NK-92 (cell line): ENCODE data around the gene MYB.

ENCODE experiments used
- DNase-seq: peaks from one replicate; lab custom pipeline; 2025; ENCODE audit not compliant: unreplicated experiment; lab: John Stamatoyannopoulos, UW

MYB gene

GRCh38 chr6:135187372-135187771 is 6.3 kb downstream of the MYB start:
- no peak for DNase-seq

GRCh38 chr6:135188718-135189117 is 7.6 kb downstream of the MYB start:
- DNase-seq: no peak

- no peak for DNase-seq
Observed at GRCh38 chr6:135189344-135189743, 8.2 kb downstream of the MYB start.

- no peak for DNase-seq
Observed at GRCh38 chr6:135191508-135192255, 10.6 kb downstream of the MYB start.

- no peak for DNase-seq
Observed at GRCh38 chr6:135192256-135193174, 11.4 kb downstream of the MYB start.

GRCh38 chr6:135193221-135193620 is 12.1 kb downstream of the MYB start:
- DNase-seq: no peak

GRCh38 chr6:135195041-135195440 is 13.9 kb downstream of the MYB start:
- no peak for DNase-seq

GRCh38 chr6:135195522-135195921 is 14.4 kb downstream of the MYB start:
- DNase-seq: no peak

GRCh38 chr6:135196739-135197510 is 15.8 kb downstream of the MYB start:
- DNase-seq: no peak

- DNase-seq: no peak
Observed at GRCh38 chr6:135202836-135203235, 21.7 kb downstream of the MYB start.

- no peak for DNase-seq
Observed at GRCh38 chr6:135204951-135205350, 23.8 kb downstream of the MYB start.

GRCh38 chr6:135209803-135210202 is 28.7 kb downstream of the MYB start:
- DNase-seq: no peak

GRCh38 chr6:135210632-135211305 is 29.7 kb downstream of the MYB start:
- DNase-seq: no peak

GRCh38 chr6:135211306-135211702 is 30.2 kb downstream of the MYB start:
- no peak for DNase-seq

GRCh38 chr6:135212020-135212806 is 31.1 kb downstream of the MYB start:
- DNase-seq: no peak

- DNase-seq: no peak
Observed at GRCh38 chr6:135212935-135213334, 31.8 kb downstream of the MYB start.

- DNase-seq: no peak
Observed at GRCh38 chr6:135213616-135214015, 32.5 kb downstream of the MYB start.

GRCh38 chr6:135215160-135215559 is 34.1 kb downstream of the MYB start:
- DNase-seq: no peak

- no peak for DNase-seq
Observed at GRCh38 chr6:135215563-135215962, 34.5 kb downstream of the MYB start.

GRCh38 chr6:135217663-135218062 is 36.6 kb downstream of the MYB start:
- no peak for DNase-seq
